GM18511 (cell line): ENCODE data around the gene ATP2C2.
"Not testable (repeated sequence)": the region's sequence is repeated elsewhere in the genome, so short reads cannot be mapped to it uniquely, and the experiment has no call there.

Experiments
- ATAC-seq: cut with Tn5 transposase; IDR thresholded peaks from one replicate; pipeline ENCODE4 v1.9.1; 2021; ENCODE audit warnings: mild to moderate bottlenecking, moderate library complexity; ENCODE audit not compliant: unreplicated experiment

The ATP2C2 gene

DNA sequence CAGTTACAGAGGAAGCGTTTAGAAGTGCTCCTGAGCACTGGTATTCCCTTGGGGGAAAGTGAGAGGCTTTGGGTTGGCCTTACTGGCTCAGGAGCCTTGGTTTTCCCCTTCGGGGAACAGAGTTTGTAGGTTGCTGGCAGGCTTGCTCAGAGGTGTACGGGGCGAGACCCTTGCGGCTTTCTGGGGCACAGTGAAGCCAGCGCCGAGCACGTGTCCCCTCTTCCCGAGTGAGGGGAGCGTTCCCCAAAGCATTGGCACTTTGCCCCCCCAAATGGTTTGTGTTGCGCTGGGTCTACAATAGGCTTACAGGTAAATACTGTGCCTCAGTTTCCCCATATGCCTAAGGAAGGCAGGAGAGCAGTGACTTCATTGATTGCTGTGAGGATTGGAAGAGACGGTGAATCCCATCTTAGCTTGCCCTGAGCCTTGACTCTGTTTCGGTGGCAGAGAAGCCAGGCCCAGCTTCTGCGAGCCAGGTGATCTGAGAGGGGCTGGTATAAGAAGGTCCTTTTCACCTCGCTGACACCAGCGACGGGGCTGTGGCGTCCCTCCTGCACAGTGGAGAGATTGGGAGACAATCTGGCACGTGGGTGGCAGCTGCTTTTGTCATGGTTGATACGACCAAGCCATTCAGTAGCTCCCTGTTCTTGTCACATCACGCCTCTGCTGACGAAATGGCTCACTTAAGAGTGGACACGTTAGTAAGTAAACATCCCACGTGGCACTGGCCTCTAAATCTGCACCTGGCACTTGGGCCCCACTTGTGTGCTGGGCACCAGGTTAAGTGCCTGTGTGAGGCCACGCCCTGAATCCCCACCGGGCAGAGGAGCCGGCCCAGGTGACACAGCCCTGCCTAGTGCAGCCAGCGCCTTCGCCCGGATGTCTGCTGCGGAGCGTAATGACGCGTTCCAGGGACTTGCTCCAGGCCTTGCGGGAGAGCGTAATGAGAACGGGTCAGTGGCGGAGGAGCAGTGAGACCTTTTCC is 81.1 kb downstream of the ATP2C2 start:
- ATAC-seq, result no peak

DNA sequence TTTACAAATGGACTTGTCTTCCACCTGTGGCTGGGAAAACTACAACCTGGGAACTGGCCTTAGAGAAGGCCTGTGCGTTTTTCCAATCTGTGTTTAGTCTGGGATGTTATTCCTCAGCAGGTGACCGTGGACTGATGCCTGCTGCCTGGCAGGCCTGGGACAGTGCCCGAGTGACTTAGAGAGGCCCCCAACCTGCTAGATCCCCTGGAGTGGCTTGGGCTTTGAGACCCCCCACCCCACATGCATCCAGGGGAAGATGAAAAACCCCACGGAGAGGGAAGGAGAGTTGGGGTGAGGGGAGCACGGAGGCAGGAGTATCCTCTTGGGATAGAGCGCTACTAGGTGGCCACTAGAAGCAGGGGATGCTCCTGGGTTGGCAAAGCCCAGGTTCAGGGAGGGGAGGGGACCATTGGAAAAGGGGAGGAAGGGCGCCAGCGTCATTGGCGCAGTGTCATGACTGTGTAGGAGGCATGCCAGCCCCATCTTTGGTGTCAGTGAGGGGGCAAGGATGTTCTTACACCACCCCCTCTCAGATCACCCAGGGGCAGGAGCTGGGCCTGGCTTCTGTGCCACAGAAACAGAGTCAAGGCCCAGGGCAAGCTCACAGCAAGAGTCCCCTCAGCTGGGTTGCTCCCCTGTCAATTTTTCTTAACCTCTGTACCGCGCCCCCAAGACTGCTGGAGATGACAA is 82.0 kb downstream of the ATP2C2 start:
- no peak for ATAC-seq

DNA sequence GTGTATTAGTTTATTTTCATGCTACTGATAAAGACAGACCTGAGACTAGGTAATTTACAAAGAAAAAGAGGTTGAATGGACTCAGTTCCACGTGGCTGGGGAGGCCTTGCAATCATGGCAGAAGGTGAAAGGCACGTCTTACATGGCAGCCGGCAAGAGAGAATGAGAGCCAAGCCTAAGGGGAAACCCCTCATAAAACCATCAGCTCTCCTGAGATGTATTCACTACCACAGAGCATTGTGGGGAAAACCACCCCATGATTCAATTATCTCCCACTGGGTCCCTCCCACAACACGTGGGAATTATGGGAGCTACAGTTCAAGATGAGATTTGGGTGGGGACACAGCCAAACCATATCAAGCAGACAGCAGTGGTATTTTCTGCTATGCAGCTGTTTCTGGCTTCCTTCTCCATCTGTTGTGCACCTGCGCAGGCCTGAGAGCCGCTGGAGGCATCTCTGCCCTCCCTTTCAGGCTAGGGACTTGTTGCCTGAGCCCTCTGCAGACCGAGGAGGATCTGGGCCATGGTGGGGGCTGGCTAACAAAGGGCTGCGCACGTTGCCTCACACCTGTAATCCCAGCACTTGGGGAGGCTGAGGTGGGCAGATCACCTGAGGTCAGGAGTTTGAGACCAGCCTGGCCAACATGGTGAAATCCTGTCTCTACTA is 82.8 kb downstream of the ATP2C2 start:
- not testable (repeated sequence) for ATAC-seq

- ATAC-seq, result no peak
These were observed 83.4 kb downstream of the ATP2C2 start for GRCh38 chr16:84451781-84452180.

DNA sequence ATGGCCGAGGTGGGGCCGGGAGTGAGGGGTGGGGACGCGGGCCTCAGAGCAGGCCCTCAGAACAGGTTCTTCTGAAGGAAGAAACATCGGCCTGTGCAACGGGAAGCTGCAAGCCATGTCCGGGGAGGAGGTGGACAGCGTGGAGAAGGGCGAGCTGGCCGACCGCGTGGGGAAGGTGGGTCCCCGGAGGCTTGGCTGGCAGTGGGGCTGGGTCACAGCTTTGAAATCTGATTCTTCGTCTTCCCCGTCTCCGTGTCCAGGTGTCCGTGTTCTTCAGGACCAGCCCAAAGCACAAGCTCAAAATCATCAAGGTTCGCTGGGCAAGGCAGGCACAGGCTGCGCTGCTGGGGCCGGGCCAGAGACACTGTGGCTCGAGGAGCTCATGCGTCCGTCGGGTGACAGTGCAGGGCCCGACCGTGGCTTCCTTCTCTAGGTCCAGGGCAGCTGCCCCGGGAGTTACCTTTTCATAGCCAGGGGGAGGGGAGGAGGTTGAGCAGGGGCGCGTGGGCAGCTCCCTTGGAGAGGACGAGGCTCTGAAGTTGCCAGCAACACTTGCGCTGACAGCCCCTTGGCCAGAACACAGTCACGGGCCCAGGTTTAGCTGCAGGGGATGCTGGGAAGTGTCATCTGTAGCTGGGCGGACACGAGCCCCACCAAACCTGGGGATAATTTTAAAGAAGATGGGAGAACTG is 84.9 kb downstream of the ATP2C2 start:
- ATAC-seq, result no peak

- no peak for ATAC-seq
These were observed 86.3 kb downstream of the ATP2C2 start for GRCh38 chr16:84454611-84455010.

DNA sequence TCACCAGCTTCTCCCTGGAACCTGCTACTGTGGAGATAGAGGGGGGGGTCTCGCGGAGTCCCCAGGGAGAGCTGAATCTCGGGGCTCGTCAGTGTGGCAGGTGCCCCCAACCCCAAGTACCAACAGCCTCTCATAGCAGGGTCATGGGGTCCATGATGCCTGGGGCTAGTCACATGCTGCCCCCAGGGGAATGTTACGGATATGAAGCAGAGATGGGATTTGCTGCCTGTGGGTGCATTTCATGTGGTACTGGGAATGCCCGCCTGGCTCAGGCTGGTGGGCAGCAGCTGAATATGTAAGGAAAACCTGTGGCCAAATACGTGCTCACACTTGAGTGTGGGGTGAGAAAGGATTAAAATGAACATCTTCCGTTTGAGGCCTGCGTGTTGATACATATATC is 86.7 kb downstream of the ATP2C2 start:
- ATAC-seq, result no peak

GRCh38 chr16:84458606-84459532 is 90.5 kb downstream of the ATP2C2 start:
- no peak for ATAC-seq

DNA sequence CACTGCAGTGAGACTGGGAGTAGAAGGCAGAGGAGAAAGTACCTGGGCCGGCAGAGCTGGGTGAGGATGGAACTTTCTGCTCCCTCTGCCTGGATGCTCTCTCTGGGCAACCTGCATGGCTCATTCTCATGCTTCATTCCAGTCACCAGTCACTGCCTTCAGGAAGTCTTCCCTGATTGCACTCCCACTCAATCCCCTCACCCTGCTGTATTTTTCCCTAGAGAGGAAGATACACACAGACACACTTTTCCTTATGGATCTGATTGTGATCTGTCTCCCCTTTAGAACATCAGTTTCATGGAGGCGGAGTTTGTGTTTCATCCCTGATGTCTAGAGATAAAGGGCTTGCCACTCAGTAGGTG is 91.2 kb downstream of the ATP2C2 start:
- no peak for ATAC-seq

DNA sequence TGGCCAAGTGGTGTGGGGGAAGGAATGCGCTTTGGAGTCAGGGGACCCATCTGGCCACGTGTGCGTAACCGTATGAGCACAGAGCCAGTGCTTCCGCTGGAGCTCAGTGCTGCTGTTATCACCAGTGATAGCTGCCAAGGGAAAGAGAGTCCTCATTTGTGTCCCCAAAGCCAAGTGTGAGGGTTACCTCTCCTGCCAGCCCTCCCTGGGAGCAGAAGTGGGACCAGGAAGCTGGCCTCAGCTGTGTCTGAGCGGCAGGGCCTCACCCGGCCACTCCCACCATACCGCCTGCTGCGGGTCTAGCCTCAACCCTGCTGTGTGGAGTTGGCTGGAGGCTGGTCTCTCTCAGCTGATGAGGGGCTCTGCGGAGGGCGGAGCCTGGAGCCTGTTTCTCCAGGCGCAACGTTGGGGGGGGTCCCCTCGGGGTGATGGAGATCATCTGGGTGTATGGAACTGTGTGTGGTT is 91.6 kb downstream of the ATP2C2 start:
- ATAC-seq, result no peak

GRCh38 chr16:84460406-84461028 is 92.2 kb downstream of the ATP2C2 start:
- no peak for ATAC-seq

- ATAC-seq, result no peak
These were observed 92.7 kb downstream of the ATP2C2 start for GRCh38 chr16:84461029-84461412.

GRCh38 chr16:84461413-84462295 is 93.3 kb downstream of the ATP2C2 start:
- ATAC-seq, result no peak

DNA sequence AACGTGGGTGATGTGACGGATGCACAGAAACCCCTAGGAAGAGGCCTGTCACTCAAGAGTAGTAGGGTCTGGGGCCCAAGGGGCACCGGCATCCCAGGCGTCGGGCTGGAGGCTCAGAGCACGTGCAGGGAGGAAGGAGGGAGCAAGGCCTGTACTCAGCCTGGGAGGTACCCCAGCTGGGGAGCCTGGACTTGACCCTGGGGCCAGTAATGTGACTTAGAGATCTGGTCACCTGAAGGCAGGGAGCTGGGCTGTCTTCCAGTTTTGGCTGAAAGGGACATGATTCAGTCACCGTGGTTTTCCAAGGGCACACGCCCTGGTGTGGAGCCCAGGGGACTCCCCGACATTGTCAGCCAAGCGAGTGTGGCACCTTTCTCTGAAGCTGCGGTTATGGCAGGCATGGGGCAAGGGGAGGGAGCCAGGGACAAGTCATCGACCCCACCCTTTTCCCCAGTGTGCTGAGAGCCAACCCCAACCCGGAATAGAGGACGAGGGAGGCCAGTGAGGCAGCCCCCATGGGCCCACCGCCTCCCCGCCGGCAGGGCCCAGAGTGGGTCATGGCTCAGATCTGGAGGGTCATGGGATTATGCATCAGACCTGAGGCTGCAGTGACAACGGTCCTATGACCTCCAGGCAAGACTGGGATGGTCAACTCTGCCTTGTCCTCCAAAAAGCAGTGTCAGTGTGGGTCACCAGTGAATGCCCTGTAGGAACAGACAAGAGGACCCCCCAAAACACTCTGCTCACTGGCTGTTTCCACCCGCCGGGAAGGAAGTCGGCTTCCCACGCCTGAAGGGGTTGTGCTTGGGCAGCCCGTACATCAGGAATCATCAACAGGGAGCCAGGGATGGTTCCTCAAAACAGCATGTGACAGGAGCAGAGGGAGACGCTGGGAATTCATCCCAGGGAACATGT is 94.2 kb downstream of the ATP2C2 start:
- no peak for ATAC-seq

DNA sequence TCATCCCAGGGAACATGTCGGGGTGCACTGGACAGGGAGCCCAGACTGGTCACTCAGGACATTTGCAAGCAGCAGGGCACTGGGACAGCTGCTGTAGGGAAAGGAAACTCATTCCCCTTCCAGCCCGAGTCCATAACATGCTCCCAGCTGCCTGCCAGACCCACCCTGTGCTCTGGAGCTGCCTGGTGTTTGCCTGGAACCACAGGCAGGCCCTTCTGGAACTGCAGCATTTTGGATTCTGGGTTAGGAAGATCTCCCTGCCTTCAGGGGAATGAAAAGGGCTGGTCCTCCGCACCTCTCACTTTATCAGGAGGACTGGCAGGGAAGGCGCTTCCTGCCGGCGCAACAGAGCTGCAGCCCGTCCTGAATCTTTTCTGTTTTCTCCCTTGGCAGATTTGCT is 94.9 kb downstream of the ATP2C2 start:
- no peak for ATAC-seq

- ATAC-seq, result no peak
These were observed 95.8 kb downstream of the ATP2C2 start for GRCh38 chr16:84464116-84464515.

DNA sequence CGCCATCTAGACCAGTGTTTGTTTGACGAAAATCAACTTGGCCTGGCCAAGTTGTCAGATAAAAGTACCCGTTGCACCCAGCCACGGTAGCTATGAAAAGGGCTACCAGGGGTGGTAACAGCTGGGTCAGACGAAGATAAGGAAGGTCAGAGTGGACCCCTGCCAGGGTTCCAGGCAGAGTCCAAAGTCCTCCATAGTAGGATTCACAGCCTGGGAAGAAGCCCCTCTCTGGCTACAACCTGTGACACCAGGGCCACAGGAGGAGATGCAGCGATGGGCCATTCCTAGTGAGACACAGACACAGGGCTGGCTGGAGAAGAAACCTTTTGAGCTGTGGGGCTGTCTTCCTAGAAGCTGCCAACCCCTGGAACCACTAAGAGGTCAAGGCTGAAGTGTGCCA is 96.8 kb downstream of the ATP2C2 start:
- no peak for ATAC-seq
